Ureter (tissue), 1 donor: ENCODE results near the gene PPP2R5B. TPM values are rescaled to one million over a fixed set of nuclear protein-coding genes. Genes with fewer than 3 reads are reported as not detected.
A peak's percentile ranks its signal among the peaks of the same experiment; 100 is the strongest.

Experiments
- DNase-seq: peaks from one replicate; pipeline ENCODE4 v3.0.0-alpha.2; 2020; ENCODE audit warnings: low spot score
- total RNA-seq: library from RNA; stranded (reverse); gene quantifications from one replicate; pipeline ENCODE4 v1.2.4, GENCODE V29; 2023
- donor health status: DM: yes; HTN: yes; CAD: no.

The PPP2R5B gene
- total RNA-seq, 1 donor from 2014 or later: 18.9 TPM

DNA sequence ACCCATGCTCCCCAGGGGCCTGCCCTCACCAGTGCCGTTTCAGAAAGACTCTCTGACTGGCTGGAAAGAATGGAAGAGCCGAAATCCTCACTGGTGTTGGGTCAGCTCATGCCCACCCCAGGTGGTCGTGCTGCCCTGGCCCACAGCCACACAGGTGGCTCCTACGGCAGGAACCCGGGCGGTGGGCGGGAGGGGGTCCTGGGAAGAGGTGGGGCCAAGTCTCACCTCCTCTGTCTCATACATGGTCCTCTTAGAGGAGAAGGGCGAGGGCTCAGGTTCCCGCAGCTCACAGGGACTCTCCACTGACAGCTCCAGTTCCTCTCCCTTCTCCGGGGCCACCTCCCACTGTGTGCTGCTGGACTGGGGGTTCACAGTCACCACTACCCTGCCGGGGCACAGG is 15.7 kb upstream of the PPP2R5B start:
- DNase-seq: no peak

DNA sequence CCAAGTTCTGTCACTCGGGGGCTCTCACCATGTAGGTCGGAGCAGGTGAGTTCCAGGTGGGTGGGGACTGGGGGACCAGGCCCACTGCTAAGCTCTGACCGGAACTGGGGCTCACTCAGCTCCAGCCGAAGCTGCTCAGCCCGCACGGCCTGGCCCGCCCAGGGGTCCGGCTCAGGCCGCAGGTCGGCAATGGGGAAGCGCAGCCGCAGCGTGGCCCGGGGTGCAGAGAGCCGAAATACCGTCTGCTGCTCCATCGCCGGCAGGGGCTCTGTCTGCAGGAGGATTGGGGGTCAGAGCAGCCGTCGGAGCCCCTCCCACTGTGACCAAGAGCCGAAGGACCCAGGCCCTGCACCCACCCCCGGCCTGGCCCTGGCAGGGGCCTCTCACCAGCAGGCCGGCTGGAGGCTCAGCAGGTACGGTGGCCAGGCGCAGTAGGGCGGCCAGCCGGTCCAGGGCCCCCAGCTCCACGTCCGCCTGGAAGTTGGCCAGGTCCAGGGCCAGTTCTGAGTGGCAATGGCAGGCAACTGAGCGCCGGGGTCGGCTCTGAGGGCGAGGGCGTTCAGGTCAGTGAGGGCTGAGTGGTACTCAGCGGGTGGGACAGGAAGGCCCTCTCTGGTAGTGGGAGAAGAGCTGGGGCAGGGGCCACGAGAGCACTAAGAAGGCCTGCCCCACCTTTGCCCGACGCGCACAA is 14.7 kb upstream of the PPP2R5B start:
- DNase-seq: no peak

DNA sequence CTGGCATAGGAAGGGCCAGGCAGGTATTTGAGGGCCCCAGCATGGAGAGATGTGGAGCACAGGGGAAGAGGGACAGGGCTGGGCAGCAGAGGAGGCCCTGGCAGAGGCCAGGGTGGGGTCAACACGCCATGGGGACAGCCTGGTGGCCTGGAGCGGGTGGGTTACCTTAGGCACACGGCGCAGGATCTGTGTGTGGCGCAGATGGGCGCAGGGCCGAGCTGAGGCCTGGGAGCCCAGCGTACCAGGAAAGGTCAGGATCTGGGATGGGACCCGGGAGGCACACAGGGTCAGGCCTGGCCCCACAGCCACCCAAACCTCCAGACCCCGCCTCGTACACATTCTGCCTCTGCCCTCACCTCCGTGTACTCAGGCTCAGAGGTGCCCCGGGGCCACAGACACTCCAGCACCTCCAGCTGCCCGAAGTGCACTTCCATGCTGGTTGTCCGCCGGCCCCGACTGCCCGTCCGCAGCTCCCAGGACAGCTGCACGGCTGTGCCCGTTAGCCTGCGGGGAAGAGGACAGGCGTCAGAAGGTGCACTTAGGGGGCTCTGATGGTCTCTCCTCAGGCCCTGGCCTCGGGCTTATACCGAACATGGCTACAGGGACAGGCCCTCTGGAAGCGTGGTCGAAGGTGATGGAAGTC is 13.9 kb upstream of the PPP2R5B start:
- DNase-seq: no peak

DNA sequence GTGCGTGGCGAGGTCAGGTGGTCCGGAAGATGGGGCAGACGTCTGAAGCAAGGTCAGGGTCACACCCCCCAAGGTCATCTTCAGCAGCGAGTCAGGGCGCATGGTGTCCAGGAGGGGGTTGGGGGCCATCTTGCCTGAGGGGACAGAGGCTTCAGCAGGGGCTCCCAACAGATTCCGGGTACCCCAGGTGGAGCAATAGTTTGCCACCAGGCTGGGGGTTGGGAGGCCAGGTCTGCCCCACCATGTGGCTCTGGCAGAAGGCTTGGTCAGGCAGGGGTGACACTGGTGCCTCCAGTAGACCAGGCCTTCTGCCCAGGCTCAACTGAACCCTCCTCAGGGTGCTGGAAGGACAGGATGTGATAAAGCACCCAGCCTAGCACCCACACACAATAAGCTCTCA is 13.3 kb upstream of the PPP2R5B start:
- DNase-seq: no peak

DNA sequence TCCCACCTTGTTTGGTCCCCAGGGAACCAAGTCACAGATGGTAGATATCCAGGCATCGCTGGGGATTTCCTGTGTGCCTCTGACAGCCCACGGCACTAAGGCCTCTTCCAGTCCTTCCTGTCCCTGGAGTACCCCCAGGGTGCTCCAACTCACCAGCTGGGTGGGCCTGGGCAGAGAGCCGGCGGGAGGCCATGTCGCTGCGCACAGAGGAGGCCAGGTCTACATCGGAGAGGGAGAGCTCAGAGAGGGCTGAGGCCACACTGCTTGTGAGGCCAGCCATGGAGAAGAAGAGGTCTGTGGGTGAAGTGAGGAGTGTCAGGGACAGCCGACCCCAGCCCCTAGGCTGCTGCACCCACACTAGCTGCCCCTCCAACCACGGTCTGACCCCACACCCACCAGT is 12.8 kb upstream of the PPP2R5B start:
- no peak for DNase-seq

DNA sequence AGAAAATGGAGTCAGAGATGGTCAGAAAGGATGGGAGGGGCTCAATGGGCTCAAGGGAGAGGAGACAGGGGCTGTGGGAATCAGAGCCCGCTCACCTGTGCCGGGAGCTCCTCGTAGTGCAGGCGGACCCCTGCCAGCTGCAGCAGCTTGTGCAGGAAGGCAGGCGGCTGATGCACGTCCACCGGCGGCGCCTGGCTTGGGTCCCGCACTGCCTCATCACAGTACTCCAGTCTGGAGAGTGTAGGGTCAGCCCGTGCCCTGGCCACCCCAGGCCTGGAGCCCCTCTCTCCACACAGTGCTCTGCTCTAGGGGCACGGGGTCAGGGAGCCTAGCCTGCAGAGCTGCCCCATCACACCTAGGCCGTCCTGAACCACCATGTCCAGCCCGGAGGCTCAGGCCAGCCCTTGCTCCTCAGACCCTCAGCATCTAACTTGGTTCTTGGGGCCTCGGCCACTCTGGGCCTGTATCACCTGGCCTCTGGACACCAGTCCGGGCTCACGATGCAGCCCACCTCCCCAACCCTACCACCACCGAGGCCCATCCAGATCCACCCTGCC is 11.2 kb upstream of the PPP2R5B start:
- DNase-seq: no peak

DNA sequence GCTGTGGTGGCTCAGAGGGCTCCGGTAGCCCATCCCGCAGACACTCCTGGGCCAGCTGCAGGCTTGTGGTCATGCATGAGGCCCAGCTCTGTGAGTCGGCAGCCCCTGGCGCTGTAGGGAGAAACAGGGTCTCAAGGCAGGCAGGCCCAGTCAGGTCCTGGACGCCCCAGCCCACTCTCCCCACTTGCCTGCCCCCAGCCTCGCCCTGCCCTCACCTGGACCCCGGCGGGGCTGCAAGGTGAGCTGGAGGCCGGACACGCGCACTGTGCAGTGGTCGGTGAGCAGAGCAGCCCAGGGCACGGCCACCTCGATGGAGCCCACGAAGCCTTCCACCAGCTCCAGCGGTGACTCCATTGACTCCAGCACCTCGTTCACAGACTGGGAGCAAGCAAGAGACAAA is 10.4 kb upstream of the PPP2R5B start:
- DNase-seq: no peak

DNA sequence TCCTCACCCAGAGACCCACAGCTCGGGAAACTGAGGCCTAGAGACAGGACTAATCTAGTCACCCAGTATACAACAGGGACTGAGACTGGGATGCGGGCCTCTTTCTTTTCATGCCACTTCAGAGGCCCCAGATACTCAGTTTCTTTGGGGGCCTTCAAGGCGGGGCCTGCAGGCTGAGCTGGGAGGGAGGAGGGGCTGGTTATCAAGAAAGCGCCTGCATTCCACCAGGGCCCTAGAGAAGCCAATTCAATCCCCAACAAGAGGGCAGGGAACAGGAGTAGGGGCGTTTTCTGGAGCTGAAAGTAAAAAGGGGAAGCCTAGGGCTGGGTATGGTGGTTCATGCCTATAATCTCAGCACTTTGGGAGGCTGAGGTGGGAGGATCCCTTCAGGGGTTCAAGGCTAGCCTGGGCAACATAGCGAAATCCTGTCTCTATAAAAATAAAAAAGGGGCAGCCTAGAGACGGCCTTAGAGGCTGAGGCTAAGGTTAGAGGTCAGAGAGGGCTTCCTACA is 9.1 kb upstream of the PPP2R5B start:
- no peak for DNase-seq

DNA sequence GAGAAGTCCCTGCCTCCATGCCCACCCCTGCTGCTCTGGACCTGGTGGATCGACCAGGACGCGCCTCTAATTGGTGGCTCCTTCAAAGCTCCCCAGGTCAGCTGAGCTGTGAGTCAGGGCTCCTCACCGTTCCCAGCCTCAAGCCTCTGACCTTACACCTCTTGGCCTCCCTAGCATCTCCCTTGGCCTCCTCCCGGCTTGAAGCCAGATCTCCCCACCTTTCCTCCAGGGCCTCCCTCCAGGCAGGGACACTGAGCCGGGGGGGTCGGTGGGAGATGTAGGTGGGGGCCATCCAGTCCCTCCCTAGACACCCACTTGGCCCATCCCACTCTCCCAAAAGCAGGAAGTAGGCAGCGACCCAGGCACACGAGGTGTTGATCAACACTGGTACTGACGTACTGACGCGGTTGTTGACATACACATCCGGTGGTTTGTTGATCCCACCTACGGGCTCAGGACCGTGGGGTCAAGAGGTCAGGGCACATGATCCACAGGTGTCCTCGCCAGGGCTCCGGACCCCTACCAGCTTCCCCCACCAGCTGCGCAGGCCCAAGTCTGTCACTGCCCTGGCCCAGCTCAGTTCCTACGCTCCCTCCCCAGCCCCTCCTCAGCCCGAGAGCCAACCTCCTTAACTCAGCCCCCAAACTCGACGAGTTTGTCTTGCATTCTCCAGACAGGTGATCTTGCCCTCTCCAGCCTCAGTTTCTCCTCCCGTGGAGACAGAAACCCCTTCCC is 8.3 kb upstream of the PPP2R5B start:
- peak; percentile 70 for DNase-seq

DNA sequence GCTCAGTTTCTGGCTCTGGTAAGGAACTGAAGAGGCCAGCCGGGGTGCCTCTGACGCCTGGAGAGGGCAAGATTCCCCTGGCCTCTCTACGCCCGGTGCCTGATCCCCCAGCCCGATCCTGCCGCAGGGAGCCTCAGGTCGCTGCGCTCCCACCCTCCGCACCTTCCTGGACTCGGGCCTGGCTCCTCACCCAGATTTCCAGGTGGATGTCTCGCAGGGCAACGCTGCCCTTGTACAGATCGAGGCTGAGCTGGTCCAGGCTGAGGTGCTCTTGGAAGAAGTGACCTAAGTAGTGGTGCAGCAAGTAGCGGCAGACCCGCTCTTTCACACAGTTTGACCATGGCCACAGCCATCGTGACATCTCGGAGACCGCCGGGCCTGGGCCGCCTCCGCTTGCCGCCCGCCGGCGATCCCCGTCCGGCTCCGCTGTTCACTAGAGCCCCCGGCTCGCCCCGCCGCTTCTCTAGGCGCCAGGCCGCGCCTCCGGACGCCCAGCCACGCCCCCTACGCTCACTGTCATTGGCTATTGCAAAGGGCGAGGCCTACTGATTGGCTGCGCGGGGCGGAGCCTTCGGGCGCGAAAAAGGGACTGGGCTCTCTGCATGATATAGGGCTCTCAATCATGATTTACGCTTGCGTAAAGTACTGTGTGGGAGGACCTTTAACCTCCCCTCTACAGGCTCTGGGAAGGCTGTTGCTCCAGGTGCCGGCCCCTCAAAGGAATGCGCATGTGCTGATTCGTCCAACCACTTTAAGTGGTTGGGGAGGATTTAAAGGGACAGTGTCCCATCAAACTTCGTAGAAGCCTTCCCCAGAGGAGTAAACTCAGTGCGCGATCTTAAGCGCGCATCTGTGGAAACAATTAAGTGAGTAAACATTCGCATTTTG is 7.5 kb upstream of the PPP2R5B start, which contains the start of gene ATG2A:
Gene ATG2A (minus strand): TSS at position 435 of the 888 bp plus-strand sequence. CDS start 74 bp downstream, at position 361.
- DNase-seq: peak; percentile 99

DNA sequence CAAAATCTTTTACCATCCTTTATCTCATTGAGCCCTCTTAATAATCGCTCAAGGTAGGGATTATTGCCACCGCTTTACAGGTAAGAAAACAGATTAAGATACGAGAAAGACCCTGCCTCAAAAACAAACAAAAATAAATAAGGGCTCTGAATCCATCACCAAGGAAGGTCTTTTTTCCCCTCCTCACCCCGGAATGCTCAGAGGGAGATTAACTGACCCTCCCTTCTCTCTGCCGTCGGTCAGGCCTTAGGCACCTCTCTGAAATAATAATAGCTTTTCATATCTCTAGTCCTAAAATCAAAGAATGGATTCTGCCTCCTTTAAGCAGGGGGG is 6.9 kb upstream of the PPP2R5B start:
- no peak for DNase-seq

DNA sequence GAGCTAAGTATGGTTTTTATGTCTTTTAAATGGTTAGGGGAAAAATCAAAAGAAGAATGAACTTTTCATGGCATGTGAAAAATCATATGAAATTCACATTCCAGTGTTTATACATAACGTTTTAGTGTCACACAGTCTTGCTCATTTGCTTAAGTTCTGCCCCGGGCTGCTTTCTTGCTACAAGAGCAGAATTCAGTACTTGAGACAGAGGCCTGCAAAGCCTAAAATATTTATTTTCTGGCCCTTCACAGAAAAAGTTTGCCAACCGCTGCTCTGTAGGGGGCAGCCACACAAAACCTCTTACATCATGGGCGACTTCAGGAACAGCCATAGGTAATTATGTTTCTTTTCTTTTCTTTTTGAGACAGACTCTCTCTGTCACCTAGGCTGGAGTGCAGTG is 6.5 kb upstream of the PPP2R5B start:
- DNase-seq: no peak

DNA sequence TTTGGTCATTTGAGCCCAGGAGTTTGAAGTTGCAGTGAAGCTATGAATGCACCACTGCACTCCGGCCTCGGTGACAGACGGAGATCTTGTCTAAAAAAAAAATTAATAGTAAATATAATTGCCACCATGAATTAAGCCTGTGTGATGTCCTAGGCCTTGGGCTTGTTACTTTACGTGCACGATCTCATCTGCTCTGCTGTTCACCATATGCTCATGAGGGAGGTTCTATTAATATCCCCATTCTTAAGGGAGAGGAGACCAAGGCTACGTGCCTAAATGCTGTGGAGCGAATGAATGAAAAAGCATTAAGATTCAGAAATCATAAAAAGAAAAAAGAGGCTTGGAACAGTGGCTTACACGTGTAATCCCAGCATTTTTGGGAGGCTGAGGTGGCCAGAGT is 4.9 kb upstream of the PPP2R5B start:
- no peak for DNase-seq

DNA sequence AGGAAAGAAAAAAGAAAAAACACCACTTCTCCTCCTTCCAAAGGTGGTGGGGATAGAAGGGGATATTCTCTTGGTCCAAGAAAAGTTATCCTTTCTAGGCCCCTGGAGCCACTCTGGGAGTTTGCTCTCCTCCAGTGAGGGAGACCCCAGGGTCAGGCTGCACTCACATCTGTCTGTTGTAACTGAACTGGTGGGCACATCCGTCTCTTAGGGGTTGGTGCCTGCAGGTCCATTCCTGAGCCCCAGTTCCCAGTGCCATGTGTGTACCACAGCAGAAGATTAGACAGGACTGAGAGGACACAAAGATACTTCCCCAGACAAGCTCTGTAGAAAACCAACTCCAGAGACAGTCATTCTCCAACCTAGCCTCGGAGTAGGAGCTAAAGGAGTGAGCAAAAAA is 4.4 kb upstream of the PPP2R5B start:
- DNase-seq: no peak

DNA sequence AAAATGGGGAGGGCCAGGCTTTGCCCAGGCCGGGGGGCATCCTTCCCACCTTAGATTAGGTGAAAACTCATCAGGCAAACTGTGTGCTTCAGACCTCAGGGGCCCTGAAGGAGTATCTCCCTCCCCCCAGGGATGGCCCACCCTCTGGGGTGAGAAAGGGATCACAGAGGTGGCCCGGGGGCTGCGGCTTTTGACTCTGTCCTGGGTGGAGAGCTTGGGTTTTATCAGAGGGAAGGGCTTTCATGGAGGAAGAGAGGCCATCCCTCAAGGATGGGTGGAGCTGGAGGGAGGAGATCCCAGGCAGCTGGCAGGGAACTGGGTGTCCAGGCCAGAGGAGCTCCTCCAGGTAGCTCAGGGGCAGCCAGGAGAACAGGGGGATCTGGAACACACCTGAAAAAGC is 3.1 kb upstream of the PPP2R5B start:
- no peak for DNase-seq

DNA sequence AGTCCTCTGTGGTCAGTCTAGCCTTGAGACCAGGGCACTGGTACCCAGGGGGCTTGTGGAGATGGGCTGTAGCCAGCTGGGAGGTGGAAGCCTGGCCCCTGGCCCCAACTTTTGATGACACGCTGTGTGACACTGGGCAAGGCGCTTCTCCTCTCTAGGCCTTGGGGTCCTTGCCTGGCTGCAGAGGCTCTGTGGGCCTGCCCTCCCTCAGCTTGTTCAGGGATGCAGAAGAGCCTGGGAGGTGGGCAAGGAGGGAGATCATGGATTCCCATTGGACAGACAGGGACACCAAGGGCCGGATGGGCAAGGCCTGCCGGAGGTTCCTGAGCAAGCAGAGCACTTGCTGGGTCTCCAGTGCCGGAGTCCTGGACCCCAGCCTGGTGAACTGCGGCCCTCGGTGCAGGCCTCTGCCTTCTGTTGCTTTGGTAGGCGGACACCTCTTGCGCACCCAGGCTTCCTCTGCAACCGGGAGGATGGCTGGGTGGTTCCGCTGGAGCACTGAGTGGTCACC is 1.3 kb upstream of the PPP2R5B start:
- DNase-seq: no peak

DNA sequence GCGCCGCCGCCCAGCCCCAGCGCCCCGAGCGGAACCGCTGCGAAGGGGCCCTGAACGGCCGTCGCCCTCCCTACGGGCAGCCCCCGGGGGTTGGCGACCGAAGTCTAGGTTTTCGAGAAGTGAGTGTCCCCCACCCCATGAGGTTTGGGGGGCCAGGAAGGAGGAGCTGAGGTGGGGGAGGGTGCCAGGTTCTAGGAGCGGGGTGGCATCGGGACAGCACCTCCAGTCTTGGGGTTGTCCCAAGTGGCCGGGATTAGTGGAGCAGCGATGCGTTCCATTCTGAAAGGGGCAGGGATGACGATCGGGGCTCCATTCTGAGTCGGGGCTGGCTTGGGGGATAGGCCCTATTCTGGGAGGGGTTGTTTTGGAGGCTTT is 408 bp downstream of the PPP2R5B start:
- no peak for DNase-seq

DNA sequence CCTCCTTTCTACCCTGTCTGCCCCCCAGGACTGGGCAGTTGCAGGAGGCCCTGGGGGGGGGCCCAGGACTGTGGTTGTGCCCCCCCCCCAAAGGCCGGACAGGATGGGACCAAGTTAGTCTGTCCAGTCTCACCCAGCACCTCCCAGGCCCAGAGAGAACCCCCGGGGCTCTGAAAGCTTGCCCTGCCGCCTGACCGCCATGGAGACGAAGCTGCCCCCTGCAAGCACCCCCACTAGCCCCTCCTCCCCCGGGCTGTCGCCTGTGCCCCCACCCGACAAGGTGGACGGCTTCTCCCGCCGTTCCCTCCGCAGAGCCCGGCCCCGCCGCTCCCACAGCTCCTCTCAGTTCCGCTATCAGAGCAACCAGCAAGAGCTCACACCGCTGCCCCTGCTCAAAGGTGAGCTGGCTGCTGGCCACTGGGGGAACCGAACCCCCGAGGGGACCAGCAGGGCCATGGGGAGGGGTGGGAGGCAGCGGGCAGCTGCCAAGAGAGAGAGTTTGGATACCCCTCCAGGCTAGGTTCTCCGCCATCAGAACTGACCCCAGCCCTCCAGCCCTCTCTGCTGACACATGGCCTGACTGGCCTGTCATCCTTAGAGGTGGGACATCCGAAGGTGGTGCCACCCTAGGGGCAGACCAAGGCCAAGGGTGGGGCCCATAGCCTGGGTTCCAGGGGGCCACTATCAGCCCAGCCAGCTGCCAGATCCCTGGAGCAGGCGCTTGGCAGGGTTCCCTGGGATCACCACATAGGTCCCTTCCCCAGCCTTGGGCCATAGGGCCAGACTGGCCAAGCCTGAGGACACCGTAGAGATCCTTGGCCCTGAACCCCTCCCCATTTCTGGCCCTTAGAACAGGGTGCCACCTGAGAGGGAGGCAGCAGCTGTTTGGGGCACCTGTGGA is 1.3 kb downstream of the PPP2R5B start:
- DNase-seq: no peak

DNA sequence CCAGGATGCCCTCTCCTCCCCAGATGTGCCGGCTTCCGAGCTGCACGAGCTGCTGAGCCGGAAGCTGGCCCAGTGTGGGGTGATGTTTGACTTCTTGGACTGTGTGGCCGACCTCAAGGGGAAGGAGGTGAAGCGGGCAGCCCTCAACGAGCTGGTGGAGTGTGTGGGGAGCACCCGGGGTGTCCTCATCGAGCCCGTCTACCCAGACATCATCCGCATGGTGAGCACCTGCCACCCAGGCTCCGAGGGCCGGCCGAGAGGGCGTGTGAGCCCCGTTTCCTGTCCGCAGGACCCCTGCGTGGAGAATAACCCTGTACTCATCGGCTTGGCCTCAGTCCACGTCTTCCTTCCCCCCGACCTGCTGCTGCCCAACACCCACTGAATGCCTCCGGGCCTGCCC is 2.2 kb downstream of the PPP2R5B start:
- DNase-seq: no peak

DNA sequence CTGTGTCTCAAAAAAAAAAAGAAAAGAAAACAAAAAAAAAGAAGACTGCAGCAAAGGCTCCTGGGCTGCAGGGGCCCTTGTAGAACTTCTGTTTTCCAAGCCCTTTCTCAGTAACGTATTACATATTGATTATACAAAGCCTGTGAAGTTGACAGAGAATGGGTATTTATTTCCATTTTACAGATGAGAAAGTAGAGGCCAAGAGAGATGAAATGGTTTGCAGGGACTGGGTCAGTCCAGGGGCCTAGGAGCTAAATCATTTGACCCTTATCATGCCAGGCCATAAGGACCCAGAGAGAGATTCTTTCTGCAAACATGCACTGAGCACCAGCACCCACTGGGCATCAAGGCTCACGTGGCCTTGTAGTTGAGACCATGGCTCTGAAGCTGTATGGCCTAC is 4.5 kb downstream of the PPP2R5B start:
- DNase-seq: no peak
